ENCODE measurements around the gene RIT2.

The RIT2 gene

DNA sequence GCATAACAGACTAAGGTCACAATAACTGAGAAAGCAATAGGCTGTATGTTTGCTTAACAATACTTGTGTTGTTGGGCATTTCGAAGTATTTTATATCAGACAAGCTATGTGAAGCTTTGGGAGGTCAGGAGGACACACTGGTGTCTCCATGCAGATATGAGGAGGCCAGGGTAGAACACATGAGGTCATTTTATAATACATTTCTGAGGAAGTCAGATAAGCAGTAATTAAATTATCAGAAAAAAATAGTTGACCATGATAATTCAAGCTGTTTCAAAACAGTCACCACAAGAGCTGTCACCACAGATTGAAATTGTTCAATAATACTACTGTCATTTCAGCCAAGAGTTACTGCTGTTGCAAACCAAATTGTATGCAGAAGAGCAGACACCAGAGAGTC, 160.6 kb downstream of the RIT2 start:
- no peaks in the 10 kb centered on the region for H3K27me3 ChIP-seq (ENCODE audit: insufficient read depth, poor library complexity, severe bottlenecking)
- no peak overlapping the region for H3K4me3 ChIP-seq (replicated peaks; ENCODE audit: insufficient read depth, low read length)
- TF ChIP-seq SPI1 (IDR thresholded peaks at IDR 0.05; ENCODE audit: borderline replicate concordance, low read depth) (no peak), POLR2AphosphoS5 (IDR thresholded peaks at IDR 0.05; ENCODE audit: low read depth) (no peak), GABPA (IDR thresholded peaks at IDR 0.05; ENCODE audit: low read depth) (no peak)
- TF ChIP-seq, protein P1, sequence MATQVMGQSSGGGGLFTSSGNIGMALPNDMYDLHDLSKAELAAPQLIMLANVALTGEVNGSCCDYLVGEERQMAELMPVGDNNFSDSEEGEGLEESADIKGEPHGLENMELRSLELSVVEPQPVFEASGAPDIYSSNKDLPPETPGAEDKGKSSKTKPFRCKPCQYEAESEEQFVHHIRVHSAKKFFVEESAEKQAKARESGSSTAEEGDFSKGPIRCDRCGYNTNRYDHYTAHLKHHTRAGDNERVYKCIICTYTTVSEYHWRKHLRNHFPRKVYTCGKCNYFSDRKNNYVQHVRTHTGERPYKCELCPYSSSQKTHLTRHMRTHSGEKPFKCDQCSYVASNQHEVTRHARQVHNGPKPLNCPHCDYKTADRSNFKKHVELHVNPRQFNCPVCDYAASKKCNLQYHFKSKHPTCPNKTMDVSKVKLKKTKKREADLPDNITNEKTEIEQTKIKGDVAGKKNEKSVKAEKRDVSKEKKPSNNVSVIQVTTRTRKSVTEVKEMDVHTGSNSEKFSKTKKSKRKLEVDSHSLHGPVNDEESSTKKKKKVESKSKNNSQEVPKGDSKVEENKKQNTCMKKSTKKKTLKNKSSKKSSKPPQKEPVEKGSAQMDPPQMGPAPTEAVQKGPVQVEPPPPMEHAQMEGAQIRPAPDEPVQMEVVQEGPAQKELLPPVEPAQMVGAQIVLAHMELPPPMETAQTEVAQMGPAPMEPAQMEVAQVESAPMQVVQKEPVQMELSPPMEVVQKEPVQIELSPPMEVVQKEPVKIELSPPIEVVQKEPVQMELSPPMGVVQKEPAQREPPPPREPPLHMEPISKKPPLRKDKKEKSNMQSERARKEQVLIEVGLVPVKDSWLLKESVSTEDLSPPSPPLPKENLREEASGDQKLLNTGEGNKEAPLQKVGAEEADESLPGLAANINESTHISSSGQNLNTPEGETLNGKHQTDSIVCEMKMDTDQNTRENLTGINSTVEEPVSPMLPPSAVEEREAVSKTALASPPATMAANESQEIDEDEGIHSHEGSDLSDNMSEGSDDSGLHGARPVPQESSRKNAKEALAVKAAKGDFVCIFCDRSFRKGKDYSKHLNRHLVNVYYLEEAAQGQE (IDR thresholded peaks at IDR 0.05; ENCODE audit: insufficient replicate concordance, low read depth) = no peak
- TF ChIP-seq, protein P2, sequence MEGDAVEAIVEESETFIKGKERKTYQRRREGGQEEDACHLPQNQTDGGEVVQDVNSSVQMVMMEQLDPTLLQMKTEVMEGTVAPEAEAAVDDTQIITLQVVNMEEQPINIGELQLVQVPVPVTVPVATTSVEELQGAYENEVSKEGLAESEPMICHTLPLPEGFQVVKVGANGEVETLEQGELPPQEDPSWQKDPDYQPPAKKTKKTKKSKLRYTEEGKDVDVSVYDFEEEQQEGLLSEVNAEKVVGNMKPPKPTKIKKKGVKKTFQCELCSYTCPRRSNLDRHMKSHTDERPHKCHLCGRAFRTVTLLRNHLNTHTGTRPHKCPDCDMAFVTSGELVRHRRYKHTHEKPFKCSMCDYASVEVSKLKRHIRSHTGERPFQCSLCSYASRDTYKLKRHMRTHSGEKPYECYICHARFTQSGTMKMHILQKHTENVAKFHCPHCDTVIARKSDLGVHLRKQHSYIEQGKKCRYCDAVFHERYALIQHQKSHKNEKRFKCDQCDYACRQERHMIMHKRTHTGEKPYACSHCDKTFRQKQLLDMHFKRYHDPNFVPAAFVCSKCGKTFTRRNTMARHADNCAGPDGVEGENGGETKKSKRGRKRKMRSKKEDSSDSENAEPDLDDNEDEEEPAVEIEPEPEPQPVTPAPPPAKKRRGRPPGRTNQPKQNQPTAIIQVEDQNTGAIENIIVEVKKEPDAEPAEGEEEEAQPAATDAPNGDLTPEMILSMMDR (IDR thresholded peaks at IDR 0.05; ENCODE audit: insufficient read depth, low read length) = no peak
- no peak for DNase-seq (ENCODE audit: low read depth in 1 of 2, low spot score in 1 of 2)
- no peak overlapping the region for H3K27ac ChIP-seq (replicated peaks)

DNA sequence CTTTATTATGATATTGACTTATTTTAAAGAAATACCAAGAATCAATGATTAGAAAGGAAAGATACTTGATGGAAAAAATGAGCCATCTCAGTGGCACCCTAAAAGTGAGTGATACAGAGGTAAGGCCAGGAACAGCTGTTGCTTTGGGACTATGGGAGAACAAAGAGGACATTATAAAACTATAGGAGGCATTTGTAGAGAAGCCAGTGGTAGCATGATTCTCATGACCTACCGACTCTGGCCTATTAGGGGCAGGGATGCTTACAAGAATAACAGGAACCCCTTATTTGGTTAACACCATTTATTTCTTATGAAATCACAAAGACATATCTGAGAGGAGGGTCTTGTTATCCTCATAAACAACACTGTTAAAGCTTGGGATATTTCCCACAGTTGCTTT, 162.2 kb downstream of the RIT2 start:
- no peak for DNase-seq (ENCODE audit: low read depth in 1 of 2, low spot score in 1 of 2)
- Histone ChIP-seq H3K4me3 (replicated peaks; ENCODE audit: insufficient read depth, low read length) (no peak overlapping the region), H3K27ac (replicated peaks) (no peak overlapping the region), H3K27me3 (ENCODE audit: insufficient read depth, poor library complexity, severe bottlenecking) (no peaks in the 10 kb centered on the region)
- TF ChIP-seq SPI1 (IDR thresholded peaks at IDR 0.05; ENCODE audit: borderline replicate concordance, low read depth) = no peak
- TF ChIP-seq, protein P2 (IDR thresholded peaks at IDR 0.05; ENCODE audit: insufficient read depth, low read length) = no peak
- no peak for TF ChIP-seq POLR2AphosphoS5 (IDR thresholded peaks at IDR 0.05; ENCODE audit: low read depth)

DNA sequence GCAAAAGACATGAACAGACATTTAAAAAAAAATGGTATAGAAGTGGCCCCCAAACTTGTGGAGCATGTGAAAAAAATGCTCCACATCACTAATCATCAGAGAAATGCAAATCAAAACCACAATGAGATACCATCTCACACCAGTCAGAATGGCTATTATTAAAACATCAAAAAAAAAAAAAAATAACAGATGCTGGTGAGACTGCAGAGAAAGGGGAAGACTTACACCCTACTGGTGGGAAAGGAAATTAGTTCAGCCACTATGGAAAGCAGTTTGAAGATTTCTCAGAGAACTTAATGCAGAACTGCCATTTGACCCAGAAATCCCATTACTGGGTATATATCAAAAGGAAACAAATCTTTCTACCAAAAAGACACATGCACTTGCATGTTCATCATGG, 164.8 kb downstream of the RIT2 start:
- no peak for DNase-seq (ENCODE audit: low read depth in 1 of 2, low spot score in 1 of 2)
- Histone ChIP-seq H3K4me3 (replicated peaks; ENCODE audit: insufficient read depth, low read length) (no peak overlapping the region), H3K27ac (replicated peaks) (no peak overlapping the region), H3K27me3 (ENCODE audit: insufficient read depth, poor library complexity, severe bottlenecking) (no peaks in the 10 kb centered on the region)
- TF ChIP-seq GABPA (IDR thresholded peaks at IDR 0.05; ENCODE audit: low read depth) (no peak), SPI1 (IDR thresholded peaks at IDR 0.05; ENCODE audit: borderline replicate concordance, low read depth) (no peak), POLR2AphosphoS5 (IDR thresholded peaks at IDR 0.05; ENCODE audit: low read depth) (no peak)
- TF ChIP-seq, protein P1 (IDR thresholded peaks at IDR 0.05; ENCODE audit: insufficient replicate concordance, low read depth) = no peak
- TF ChIP-seq, protein P2 (IDR thresholded peaks at IDR 0.05; ENCODE audit: insufficient read depth, low read length) = no peak

DNA sequence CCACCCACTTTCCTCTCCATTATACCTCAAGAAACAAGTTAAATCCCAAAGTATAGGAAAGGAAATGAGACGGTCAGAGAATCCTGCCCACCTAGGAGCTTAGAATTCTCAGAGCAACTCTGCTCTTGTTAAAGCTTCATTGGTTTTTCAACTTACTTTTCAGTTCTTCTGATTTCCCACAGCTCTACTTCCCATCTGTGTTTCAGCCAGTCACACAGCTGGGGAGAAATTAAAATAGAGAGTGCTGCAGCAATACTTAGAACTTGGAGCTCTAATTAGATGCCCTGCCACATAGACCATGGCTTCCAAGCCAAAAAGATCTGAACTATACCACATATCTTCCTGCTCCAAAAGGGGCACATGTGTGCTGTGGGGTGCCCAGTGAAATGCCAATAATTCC, 166.7 kb downstream of the RIT2 start:
- Histone ChIP-seq H3K27ac (replicated peaks) (no peak overlapping the region), H3K4me3 (replicated peaks; ENCODE audit: insufficient read depth, low read length) (no peak overlapping the region), H3K27me3 (ENCODE audit: insufficient read depth, poor library complexity, severe bottlenecking) (no peaks in the 10 kb centered on the region)
- DNase-seq (ENCODE audit: low read depth in 1 of 2, low spot score in 1 of 2) = no peak
- no peak for TF ChIP-seq POLR2AphosphoS5 (IDR thresholded peaks at IDR 0.05; ENCODE audit: low read depth)
- TF ChIP-seq, protein P2 (IDR thresholded peaks at IDR 0.05; ENCODE audit: insufficient read depth, low read length) = no peak
- TF ChIP-seq SPI1 (IDR thresholded peaks at IDR 0.05; ENCODE audit: borderline replicate concordance, low read depth) = no peak
- TF ChIP-seq, protein P1 (IDR thresholded peaks at IDR 0.05; ENCODE audit: insufficient replicate concordance, low read depth) = no peak
- TF ChIP-seq GABPA (IDR thresholded peaks at IDR 0.05; ENCODE audit: low read depth) = no peak

All from HL-60 (cell line).